ENCODE measurements around the gene GALNT2. TPM values are rescaled to one million over a fixed set of nuclear protein-coding genes. Genes with fewer than 3 reads are reported as not detected.
A peak's percentile ranks its signal among the peaks of the same experiment; 100 is the strongest.

GALNT2 gene
- total and polyA plus RNA-seq, 9 of the 15 experiments (the other 6 are each of a cell fraction or from before 2014, with no cell fraction given), result 1.6 to 106 (median 51.9) TPM

DNA sequence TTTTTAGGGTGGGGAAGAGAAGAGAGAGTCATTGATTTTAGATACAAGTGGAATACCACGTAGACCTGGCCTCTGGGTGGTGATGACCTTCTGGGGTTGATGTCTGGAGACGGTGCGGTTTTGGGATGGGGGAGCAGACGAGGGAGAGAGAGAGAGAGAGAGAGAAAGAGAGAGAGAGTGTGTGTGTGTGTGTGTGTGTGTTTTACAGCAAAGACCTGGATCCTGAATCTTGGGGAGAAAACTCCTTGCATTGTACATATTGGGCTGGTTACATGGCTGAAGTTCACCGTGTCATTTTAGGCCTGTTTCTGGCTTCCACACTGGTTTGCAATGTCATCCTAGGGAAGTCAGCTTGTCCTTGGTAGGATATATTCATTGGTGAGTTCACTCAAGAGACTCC, 89.0 kb downstream of the GALNT2 start (continued):
- TF ChIP-seq, protein P1, sequence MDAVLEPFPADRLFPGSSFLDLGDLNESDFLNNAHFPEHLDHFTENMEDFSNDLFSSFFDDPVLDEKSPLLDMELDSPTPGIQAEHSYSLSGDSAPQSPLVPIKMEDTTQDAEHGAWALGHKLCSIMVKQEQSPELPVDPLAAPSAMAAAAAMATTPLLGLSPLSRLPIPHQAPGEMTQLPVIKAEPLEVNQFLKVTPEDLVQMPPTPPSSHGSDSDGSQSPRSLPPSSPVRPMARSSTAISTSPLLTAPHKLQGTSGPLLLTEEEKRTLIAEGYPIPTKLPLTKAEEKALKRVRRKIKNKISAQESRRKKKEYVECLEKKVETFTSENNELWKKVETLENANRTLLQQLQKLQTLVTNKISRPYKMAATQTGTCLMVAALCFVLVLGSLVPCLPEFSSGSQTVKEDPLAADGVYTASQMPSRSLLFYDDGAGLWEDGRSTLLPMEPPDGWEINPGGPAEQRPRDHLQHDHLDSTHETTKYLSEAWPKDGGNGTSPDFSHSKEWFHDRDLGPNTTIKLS (IDR thresholded peaks at IDR 0.05; ENCODE audit: borderline replicate concordance, low read depth), result no peak
- TF ChIP-seq XRCC5 (IDR thresholded peaks at IDR 0.05; ENCODE audit: low read depth, low read length) (no peak), KAT2B (IDR thresholded peaks at IDR 0.05; ENCODE audit: low read depth, low read length) (no peak), BMI1 (IDR thresholded peaks at IDR 0.05; ENCODE audit: low read length) (no peak), EP300 (IDR thresholded peaks at IDR 0.05; ENCODE audit: low read length) (no peak), THRAP3 (IDR thresholded peaks at IDR 0.05; ENCODE audit: borderline replicate concordance) (no peak), HDGF (IDR thresholded peaks at IDR 0.05) (peak; percentile 94), RBM39 (optimal IDR thresholded peaks at IDR 0.05; ENCODE audit: low read depth, low read length) (no peak), ZNF551 (CRISPR knock-in tag; IDR thresholded peaks at IDR 0.05) (no peak), POLR2G (IDR thresholded peaks at IDR 0.05; ENCODE audit: low read depth, low read length) (no peak), KHSRP (IDR thresholded peaks at IDR 0.05) (no peak), MTA3 (IDR thresholded peaks at IDR 0.05; ENCODE audit: borderline replicate concordance) (no peak), CBFA2T2 (conservative IDR thresholded peaks at IDR 0.05) (0 out of 2 replicates have a peak, but pooled peaks have one; percentile 4), ELF1 (tag; IDR thresholded peaks at IDR 0.05) (no peak), ZNF436 (CRISPR knock-in tag; IDR thresholded peaks at IDR 0.05) (no peak)
- TF ChIP-seq, protein P2, sequence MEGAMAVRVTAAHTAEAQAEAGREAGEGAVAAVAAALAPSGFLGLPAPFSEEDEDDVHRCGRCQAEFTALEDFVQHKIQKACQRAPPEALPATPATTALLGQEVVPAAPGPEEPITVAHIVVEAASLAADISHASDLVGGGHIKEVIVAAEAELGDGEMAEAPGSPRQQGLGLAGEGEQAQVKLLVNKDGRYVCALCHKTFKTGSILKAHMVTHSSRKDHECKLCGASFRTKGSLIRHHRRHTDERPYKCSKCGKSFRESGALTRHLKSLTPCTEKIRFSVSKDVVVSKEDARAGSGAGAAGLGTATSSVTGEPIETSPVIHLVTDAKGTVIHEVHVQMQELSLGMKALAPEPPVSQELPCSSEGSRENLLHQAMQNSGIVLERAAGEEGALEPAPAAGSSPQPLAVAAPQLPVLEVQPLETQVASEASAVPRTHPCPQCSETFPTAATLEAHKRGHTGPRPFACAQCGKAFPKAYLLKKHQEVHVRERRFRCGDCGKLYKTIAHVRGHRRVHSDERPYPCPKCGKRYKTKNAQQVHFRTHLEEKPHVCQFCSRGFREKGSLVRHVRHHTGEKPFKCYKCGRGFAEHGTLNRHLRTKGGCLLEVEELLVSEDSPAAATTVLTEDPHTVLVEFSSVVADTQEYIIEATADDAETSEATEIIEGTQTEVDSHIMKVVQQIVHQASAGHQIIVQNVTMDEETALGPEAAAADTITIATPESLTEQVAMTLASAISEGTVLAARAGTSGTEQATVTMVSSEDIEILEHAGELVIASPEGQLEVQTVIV (CRISPR knock-in tag; IDR thresholded peaks at IDR 0.05; ENCODE audit: borderline replicate concordance), result no peak
- TF ChIP-seq, protein P3, sequence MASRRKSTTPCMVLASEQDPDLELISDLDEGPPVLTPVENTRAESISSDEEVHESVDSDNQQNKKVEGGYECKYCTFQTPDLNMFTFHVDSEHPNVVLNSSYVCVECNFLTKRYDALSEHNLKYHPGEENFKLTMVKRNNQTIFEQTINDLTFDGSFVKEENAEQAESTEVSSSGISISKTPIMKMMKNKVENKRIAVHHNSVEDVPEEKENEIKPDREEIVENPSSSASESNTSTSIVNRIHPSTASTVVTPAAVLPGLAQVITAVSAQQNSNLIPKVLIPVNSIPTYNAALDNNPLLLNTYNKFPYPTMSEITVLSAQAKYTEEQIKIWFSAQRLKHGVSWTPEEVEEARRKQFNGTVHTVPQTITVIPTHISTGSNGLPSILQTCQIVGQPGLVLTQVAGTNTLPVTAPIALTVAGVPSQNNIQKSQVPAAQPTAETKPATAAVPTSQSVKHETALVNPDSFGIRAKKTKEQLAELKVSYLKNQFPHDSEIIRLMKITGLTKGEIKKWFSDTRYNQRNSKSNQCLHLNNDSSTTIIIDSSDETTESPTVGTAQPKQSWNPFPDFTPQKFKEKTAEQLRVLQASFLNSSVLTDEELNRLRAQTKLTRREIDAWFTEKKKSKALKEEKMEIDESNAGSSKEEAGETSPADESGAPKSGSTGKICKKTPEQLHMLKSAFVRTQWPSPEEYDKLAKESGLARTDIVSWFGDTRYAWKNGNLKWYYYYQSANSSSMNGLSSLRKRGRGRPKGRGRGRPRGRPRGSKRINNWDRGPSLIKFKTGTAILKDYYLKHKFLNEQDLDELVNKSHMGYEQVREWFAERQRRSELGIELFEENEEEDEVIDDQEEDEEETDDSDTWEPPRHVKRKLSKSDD (conservative IDR thresholded peaks at IDR 0.05; ENCODE audit: low read length), result no peak
- TF ChIP-seq, protein P4, sequence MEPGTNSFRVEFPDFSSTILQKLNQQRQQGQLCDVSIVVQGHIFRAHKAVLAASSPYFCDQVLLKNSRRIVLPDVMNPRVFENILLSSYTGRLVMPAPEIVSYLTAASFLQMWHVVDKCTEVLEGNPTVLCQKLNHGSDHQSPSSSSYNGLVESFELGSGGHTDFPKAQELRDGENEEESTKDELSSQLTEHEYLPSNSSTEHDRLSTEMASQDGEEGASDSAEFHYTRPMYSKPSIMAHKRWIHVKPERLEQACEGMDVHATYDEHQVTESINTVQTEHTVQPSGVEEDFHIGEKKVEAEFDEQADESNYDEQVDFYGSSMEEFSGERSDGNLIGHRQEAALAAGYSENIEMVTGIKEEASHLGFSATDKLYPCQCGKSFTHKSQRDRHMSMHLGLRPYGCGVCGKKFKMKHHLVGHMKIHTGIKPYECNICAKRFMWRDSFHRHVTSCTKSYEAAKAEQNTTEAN (CRISPR knock-in tag; IDR thresholded peaks at IDR 0.05), result no peak
- TF ChIP-seq, protein P5, sequence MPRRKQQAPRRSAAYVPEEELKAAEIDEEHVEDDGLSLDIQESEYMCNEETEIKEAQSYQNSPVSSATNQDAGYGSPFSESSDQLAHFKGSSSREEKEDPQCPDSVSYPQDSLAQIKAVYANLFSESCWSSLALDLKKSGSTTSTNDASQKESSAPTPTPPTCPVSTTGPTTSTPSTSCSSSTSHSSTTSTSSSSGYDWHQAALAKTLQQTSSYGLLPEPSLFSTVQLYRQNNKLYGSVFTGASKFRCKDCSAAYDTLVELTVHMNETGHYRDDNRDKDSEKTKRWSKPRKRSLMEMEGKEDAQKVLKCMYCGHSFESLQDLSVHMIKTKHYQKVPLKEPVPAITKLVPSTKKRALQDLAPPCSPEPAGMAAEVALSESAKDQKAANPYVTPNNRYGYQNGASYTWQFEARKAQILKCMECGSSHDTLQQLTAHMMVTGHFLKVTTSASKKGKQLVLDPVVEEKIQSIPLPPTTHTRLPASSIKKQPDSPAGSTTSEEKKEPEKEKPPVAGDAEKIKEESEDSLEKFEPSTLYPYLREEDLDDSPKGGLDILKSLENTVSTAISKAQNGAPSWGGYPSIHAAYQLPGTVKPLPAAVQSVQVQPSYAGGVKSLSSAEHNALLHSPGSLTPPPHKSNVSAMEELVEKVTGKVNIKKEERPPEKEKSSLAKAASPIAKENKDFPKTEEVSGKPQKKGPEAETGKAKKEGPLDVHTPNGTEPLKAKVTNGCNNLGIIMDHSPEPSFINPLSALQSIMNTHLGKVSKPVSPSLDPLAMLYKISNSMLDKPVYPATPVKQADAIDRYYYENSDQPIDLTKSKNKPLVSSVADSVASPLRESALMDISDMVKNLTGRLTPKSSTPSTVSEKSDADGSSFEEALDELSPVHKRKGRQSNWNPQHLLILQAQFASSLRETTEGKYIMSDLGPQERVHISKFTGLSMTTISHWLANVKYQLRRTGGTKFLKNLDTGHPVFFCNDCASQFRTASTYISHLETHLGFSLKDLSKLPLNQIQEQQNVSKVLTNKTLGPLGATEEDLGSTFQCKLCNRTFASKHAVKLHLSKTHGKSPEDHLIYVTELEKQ (CRISPR knock-in tag; IDR thresholded peaks at IDR 0.05), result no peak

All from K562 (cell line).